Measurements from ENCODE around the gene RSPH4A. TPM values are rescaled to one million over a fixed set of nuclear protein-coding genes. Genes with fewer than 3 reads are reported as not detected.
A peak's percentile ranks its signal among the peaks of the same experiment; 100 is the strongest.
"Not testable (repeated sequence)": the region's sequence is repeated elsewhere in the genome, so short reads cannot be mapped to it uniquely, and the experiment has no call there.

The RSPH4A gene
- total RNA-seq, 2 donors from 2014 or later: 0.60 to 0.67 TPM

GRCh38 chr6:116649129-116649528 lies 32.9 kb downstream of the RSPH4A start:
- ATAC-seq (no peak), DNase-seq (no peak)
- Mint-ChIP-seq H3K36me3 (ENCODE audit: low read depth) (peaks cover 9% of the 10 kb centered on the region), H3K4me3 (no peak overlapping the region), H3K4me1 (peaks cover 13% of the 10 kb centered on the region), H3K27me3 (no peaks in the 10 kb centered on the region), H3K27ac (no peak overlapping the region)
- H3K9me3 ChIP-seq (ENCODE audit: control insufficient read depth, low read length, poor library complexity, severe bottlenecking): no peaks in the 10 kb centered on the region

DNA sequence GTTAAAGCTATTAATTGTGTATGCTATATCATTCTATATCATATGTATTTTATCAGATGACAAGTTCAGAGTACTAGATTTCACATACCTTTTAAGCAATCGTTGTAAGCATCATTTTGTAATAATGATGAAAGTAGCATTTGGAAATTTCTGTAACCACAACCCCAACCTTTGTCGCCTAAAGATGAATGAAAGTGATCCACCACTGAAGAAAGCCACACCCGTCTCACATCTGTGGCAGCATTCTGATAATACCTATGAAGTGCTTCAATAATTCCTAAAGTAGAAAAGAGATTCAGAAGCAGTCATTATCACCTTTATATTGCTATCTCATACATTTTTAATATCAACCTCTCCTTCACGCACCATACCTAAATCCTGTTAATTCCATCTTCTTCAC lies 35.6 kb downstream of the RSPH4A start:
- no peaks in the 10 kb centered on the region for H3K9me3 ChIP-seq (ENCODE audit: control insufficient read depth, low read length, poor library complexity, severe bottlenecking)
- no peak for DNase-seq
- Mint-ChIP-seq H3K4me1 (peaks cover 13% of the 10 kb centered on the region), H3K36me3 (ENCODE audit: low read depth) (peaks cover 11% of the 10 kb centered on the region), H3K27me3 (no peaks in the 10 kb centered on the region), H3K4me3 (no peak overlapping the region), H3K27ac (peak overlapping the region; percentile 82)
- no peak for ATAC-seq

- Mint-ChIP-seq H3K27me3 (no peaks in the 10 kb centered on the region), H3K27ac (peak overlapping the region; percentile 86), H3K4me1 (peaks cover 35% of the 10 kb centered on the region), H3K4me3 (peak overlapping the region; percentile 15), H3K36me3 (ENCODE audit: low read depth) (peaks cover 13% of the 10 kb centered on the region)
- ATAC-seq (no peak), DNase-seq (no peak)
- H3K9me3 ChIP-seq (ENCODE audit: control insufficient read depth, low read length, poor library complexity, severe bottlenecking): no peaks in the 10 kb centered on the region
Measured at GRCh38 chr6:116661594-116661993, 45.3 kb downstream of the RSPH4A start.

GRCh38 chr6:116662202-116662601 lies 45.9 kb downstream of the RSPH4A start:
- H3K27me3 Mint-ChIP-seq: no peaks in the 10 kb centered on the region
- H3K9me3 ChIP-seq (ENCODE audit: control insufficient read depth, low read length, poor library complexity, severe bottlenecking): no peaks in the 10 kb centered on the region
- peaks cover 11% of the 10 kb centered on the region for H3K36me3 Mint-ChIP-seq (ENCODE audit: low read depth)
- ATAC-seq (no peak), DNase-seq (no peak)
- no peak overlapping the region for H3K4me3 Mint-ChIP-seq
- peaks cover 39% of the 10 kb centered on the region for H3K4me1 Mint-ChIP-seq
- peak overlapping the region; percentile 86 for H3K27ac Mint-ChIP-seq

DNA sequence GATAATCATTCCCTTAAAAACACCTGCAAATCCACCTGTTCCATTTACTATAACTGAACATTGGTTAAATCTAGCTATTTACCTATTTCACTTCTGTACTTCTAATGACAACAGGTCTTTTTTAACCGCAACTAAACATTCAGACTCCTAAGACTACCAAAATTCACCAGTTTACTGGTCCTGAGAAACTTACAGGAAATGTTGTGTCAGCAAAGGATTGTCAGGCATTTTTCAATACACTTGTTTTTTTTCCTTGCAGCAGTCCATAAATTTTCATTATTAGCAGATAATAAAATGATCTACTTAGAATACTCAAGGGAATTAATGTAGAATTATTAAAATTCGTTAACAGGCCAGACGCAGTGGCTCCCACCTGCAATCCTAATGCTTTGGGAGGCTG lies 47.0 kb downstream of the RSPH4A start:
- ATAC-seq (no peak), DNase-seq (no peak)
- no peaks in the 10 kb centered on the region for H3K9me3 ChIP-seq (ENCODE audit: control insufficient read depth, low read length, poor library complexity, severe bottlenecking)
- H3K36me3 Mint-ChIP-seq (ENCODE audit: low read depth): peaks cover 11% of the 10 kb centered on the region
- H3K27me3 Mint-ChIP-seq: no peaks in the 10 kb centered on the region
- peak overlapping the region; percentile 86 for H3K27ac Mint-ChIP-seq
- H3K4me3 Mint-ChIP-seq: no peak overlapping the region
- H3K4me1 Mint-ChIP-seq: peaks cover 44% of the 10 kb centered on the region

DNA sequence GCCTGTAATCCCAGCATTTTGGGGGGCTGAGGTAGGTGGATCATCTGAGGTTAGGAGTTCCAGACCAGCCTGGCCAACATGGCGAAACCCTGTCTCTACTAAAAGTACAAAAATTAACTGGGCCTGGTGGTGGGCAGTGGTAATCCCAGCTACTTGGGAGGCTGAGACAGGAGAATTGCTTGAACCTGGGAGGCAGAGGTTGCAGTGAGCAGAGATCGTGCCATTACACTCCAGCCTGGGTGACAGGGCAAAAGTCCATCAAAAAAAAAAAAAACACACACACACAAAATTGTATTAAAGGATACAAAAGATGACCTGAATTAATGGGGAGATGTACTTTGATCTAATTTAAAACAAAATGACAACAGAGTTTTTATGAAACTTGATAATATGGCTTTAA lies 47.9 kb downstream of the RSPH4A start:
- peak overlapping the region; percentile 70 for H3K27ac Mint-ChIP-seq

DNA sequence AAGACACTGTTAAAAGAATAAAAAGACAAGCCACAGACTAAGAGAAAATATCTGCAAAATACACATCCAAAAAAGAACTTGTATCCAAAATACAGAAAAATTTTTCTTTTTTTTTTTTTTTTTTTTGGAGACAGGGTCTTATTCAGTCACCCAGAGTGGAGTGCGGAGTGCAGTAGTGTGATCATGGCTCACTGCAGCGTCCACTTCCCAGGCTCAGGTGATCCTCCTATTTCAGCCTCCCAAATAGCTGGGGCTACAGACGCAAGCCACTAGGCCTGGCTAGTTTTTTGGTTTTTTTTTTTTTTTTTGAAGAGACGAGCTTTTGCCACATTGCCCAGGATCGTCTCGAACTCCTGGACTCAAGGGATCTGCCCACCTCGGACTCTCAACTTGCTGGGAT lies 49.2 kb downstream of the RSPH4A start:
- H3K9me3 ChIP-seq (ENCODE audit: control insufficient read depth, low read length, poor library complexity, severe bottlenecking): no peaks in the 10 kb centered on the region
- Mint-ChIP-seq H3K4me3 (peak overlapping the region; percentile 59), H3K27ac (no peak overlapping the region), H3K27me3 (peaks cover 2% of the 10 kb centered on the region), H3K36me3 (ENCODE audit: low read depth) (peaks cover 10% of the 10 kb centered on the region), H3K4me1 (peaks cover 44% of the 10 kb centered on the region)
- DNase-seq: no peak
- ATAC-seq: no peak

More for the DNA sequence above, 47.9 kb downstream of the RSPH4A start:
- H3K4me3 Mint-ChIP-seq: peak overlapping the region; percentile 3
- DNase-seq; ATAC-seq; H3K27me3 Mint-ChIP-seq; H3K9me3 ChIP-seq (ENCODE audit: control insufficient read depth, low read length, poor library complexity, severe bottlenecking): not testable (repeated sequence)
- H3K36me3 Mint-ChIP-seq (ENCODE audit: low read depth): peaks cover 11% of the 10 kb centered on the region
- H3K4me1 Mint-ChIP-seq: peaks cover 44% of the 10 kb centered on the region

DNA sequence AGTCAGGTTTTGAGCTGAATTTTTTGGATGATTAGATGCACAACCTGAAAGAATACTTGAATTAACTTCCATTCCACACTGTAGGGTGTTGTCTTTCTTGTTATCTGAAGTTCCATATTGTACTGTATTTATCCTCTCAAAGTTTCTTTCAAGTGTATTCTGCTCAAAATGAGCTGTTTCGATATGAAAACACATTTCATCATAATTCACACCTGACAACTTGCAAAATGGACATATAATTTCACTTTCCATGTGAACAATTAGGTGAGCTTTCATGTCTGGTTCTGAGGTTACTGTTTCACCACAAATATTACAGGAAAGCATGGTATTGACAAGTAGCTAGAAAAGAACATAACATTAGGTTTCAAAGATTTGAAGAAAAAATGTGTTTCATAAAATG lies 50.6 kb downstream of the RSPH4A start:
- H3K9me3 ChIP-seq (ENCODE audit: control insufficient read depth, low read length, poor library complexity, severe bottlenecking): no peaks in the 10 kb centered on the region
- Mint-ChIP-seq H3K27ac (peak overlapping the region; percentile 95), H3K27me3 (peaks cover 14% of the 10 kb centered on the region), H3K4me1 (peaks cover 44% of the 10 kb centered on the region), H3K4me3 (no peak overlapping the region), H3K36me3 (ENCODE audit: low read depth) (peaks cover 10% of the 10 kb centered on the region)
- no peak for DNase-seq
- ATAC-seq: no peak

DNA sequence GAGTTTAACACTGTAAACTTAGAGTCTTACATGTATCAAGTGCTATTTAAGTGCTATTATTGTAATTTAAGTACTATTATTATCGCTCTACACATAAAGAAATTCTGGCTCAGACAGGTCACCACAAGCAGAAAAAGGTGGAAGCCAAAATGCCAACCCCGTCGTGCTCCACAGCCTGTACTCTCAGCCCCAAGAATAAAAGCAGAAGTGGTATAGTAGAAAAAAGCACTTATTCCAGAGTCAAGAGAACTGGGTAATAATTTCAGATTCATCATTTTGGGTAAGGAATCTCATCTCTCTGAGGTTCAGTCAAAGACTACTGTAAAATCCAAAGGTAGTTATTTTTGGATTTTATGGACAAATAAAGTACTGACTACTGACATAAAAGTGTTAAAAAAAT lies 51.3 kb downstream of the RSPH4A start:
- Mint-ChIP-seq H3K27ac (peak overlapping the region; percentile 95), H3K4me3 (peak overlapping the region; percentile 97), H3K27me3 (peaks cover 19% of the 10 kb centered on the region), H3K36me3 (ENCODE audit: low read depth) (peaks cover 7% of the 10 kb centered on the region), H3K4me1 (peaks cover 37% of the 10 kb centered on the region)
- no peak for DNase-seq
- H3K9me3 ChIP-seq (ENCODE audit: control insufficient read depth, low read length, poor library complexity, severe bottlenecking): no peaks in the 10 kb centered on the region
- ATAC-seq: no peak

DNA sequence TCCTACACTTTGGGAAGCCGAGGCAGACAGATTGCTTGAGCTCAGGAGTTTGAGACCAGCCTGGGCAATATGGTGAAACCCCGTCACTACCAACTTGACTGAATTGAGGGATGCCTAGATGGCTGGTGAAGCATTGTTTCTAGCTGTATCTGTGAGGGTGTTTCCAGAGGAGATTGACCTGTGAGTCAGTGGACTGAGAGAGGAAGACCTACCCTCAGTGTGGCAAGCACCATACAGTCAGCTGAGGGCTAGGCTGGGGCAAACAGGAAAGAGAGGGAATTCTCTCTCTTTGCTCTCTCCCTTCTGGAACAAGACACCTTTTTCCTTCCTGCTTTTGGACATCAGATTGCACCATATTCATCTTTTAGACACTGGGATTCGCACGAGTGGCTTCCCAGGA lies 56.0 kb downstream of the RSPH4A start:
- no peaks in the 10 kb centered on the region for H3K9me3 ChIP-seq (ENCODE audit: control insufficient read depth, low read length, poor library complexity, severe bottlenecking)
- Mint-ChIP-seq H3K27ac (no peak overlapping the region), H3K4me3 (no peak overlapping the region), H3K36me3 (ENCODE audit: low read depth) (peaks cover 3% of the 10 kb centered on the region), H3K27me3 (peaks cover 19% of the 10 kb centered on the region), H3K4me1 (peaks cover 16% of the 10 kb centered on the region)
- no peak for DNase-seq
- ATAC-seq: no peak

DNA sequence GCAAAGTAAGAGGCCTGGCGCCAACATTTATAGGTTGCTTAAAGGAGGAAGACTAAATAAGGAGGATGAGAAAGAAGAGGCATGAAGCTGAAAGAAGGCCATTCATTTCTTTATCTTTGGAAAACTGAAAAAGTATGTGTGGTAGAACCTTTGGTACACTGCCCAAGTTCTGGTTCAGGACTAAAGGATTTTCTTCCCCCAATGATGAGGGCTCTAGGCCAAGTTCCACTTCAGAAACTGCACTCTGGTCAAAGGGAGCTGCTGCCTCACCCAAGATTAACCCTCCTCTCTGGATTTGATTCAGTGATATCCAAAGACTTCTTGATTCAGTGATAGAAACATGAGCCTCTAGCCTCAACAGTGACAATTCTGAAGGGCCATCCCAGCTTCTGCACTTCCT lies 59.7 kb downstream of the RSPH4A start:
- Mint-ChIP-seq H3K27me3 (peaks cover 12% of the 10 kb centered on the region), H3K27ac (no peak overlapping the region), H3K4me1 (peaks cover 22% of the 10 kb centered on the region), H3K4me3 (no peak overlapping the region), H3K36me3 (ENCODE audit: low read depth) (peaks cover under 1% of the 10 kb centered on the region)
- H3K9me3 ChIP-seq (ENCODE audit: control insufficient read depth, low read length, poor library complexity, severe bottlenecking): no peaks in the 10 kb centered on the region
- ATAC-seq (no peak), DNase-seq (no peak)

DNA sequence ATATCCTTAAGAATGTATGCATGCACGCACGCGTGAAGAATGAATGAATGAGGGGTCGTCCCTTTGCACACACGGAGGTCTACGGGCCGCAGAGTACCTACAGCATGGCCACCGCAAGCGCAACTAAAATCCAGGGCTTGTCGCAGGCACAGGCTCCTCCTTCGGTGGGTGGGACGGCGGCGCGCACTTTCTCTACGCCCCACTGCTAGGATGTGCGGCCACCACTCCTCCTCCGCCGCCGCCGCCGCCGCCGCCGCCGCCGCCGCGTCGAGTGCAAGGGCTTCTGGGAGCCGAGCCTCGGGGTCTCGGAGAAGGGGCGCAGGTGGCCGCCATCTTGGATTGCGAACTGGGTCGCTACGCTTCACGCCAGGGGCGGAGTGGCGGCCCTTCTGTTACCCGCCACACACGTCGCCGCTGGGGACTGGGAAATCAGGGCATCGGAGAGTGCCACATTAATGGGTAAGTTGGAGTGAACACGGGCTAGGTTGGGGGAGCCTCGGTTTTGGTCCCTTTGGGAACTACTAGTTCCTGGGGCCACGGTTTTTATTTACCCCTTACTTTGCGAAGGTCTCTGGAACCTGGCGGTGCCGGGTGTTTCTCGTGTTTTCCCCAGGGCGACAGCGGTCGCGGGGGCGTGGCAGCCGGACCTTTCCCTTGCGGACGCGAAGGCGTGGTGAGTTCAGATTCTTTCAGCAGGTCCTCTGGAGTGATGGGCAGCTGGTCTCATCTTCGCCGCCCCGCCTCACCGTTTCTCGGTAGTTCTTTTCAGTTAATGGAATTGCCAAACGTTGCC lies 64.8 kb downstream of the RSPH4A start, which contains the start of gene KPNA5:
TSS of gene KPNA5 (plus strand) at position 332 of the 793 bp plus-strand sequence. CDS start at position 456, 124 bp downstream.
- DNase-seq: peak; percentile 84 to 86 (median 85)
- H3K4me1 Mint-ChIP-seq: peaks cover 28% of the 10 kb centered on the region
- H3K27me3 Mint-ChIP-seq: no peaks in the 10 kb centered on the region
- peak within 1 kb of the TSS; percentile 97 for H3K27ac Mint-ChIP-seq
- peak; percentile 94 for ATAC-seq
- H3K36me3 Mint-ChIP-seq (ENCODE audit: low read depth): peaks cover 6% of the 10 kb centered on the region
- H3K9me3 ChIP-seq (ENCODE audit: control insufficient read depth, low read length, poor library complexity, severe bottlenecking): no peaks in the 10 kb centered on the region
- peak within 1 kb of the TSS; percentile 98 for H3K4me3 Mint-ChIP-seq

GRCh38 chr6:116682334-116682712 lies 66.0 kb downstream of the RSPH4A start:
- Mint-ChIP-seq H3K4me3 (peak overlapping the region; percentile 98), H3K4me1 (peaks cover 39% of the 10 kb centered on the region), H3K27me3 (no peaks in the 10 kb centered on the region), H3K36me3 (ENCODE audit: low read depth) (peaks cover 6% of the 10 kb centered on the region), H3K27ac (peak overlapping the region; percentile 97)
- no peak for ATAC-seq
- no peaks in the 10 kb centered on the region for H3K9me3 ChIP-seq (ENCODE audit: control insufficient read depth, low read length, poor library complexity, severe bottlenecking)
- DNase-seq: peak in 1 of 3 donors; percentile 12

Data from T-helper 17 cell (primary cell).